ENCODE results near the gene AK5.

Gene AK5, protein sequence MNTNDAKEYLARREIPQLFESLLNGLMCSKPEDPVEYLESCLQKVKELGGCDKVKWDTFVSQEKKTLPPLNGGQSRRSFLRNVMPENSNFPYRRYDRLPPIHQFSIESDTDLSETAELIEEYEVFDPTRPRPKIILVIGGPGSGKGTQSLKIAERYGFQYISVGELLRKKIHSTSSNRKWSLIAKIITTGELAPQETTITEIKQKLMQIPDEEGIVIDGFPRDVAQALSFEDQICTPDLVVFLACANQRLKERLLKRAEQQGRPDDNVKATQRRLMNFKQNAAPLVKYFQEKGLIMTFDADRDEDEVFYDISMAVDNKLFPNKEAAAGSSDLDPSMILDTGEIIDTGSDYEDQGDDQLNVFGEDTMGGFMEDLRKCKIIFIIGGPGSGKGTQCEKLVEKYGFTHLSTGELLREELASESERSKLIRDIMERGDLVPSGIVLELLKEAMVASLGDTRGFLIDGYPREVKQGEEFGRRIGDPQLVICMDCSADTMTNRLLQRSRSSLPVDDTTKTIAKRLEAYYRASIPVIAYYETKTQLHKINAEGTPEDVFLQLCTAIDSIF

DNA sequence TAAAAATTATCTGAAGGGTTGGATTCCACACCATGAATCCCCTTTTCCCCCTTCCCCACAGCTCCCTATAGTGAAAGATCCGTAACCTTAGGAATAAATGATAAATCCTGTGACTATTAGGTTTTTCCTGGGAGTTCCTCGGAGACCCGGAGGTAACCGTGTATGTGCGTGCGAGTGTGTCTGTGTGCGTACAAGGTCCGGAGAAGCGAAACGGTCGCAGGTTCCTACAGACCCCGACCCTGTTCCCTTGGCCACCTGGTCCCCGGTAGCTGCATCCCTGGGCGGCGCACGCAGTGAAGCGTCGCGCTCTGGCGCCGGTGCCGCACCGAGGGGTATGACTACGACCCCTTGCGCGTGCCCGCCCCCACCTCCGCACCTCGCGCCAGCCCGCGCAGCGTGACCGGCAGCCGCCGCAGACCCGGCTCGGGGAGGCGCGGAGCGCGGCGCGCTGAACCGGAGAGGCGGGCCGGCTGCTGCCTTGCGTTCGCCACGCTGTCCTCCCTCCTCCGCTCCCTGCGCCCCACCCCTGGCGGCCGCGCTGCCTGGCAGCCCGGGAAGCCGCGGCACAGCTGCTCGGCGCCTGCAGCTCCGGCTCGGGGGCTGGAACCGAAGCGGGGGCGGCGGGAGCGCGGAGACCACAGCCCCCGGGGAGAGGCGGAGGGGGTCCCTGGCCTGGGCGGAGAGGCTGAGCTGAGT, at the start of gene AK5:
Gene AK5 (plus strand): TSS at position 529 of the 696 bp plus-strand sequence. CDS start 295 bp downstream, outside the sequence.
- Histone ChIP-seq H3K27ac (no peak within 1 kb of the TSS), H3K9me3 (no peaks in the 10 kb centered on the region), H3K36me3 (no peaks in the 10 kb centered on the region), H3K4me3 (ENCODE audit: low read depth in 1 of 2, low read length in 1 of 2) (peak within 1 kb of the TSS; percentile 40 to 56), H3K4me1 (ENCODE audit: control insufficient read depth in 1 of 2, insufficient read depth in 1 of 2, low read depth in 1 of 2, low read length in 1 of 2) (peaks cover 19 to 33% of the 10 kb centered on the region in 2 experiments), H3K27me3 (peaks cover 72% of the 10 kb centered on the region)
- TF ChIP-seq, protein P1, sequence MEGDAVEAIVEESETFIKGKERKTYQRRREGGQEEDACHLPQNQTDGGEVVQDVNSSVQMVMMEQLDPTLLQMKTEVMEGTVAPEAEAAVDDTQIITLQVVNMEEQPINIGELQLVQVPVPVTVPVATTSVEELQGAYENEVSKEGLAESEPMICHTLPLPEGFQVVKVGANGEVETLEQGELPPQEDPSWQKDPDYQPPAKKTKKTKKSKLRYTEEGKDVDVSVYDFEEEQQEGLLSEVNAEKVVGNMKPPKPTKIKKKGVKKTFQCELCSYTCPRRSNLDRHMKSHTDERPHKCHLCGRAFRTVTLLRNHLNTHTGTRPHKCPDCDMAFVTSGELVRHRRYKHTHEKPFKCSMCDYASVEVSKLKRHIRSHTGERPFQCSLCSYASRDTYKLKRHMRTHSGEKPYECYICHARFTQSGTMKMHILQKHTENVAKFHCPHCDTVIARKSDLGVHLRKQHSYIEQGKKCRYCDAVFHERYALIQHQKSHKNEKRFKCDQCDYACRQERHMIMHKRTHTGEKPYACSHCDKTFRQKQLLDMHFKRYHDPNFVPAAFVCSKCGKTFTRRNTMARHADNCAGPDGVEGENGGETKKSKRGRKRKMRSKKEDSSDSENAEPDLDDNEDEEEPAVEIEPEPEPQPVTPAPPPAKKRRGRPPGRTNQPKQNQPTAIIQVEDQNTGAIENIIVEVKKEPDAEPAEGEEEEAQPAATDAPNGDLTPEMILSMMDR (IDR thresholded peaks at IDR 0.05): no peak

DNA sequence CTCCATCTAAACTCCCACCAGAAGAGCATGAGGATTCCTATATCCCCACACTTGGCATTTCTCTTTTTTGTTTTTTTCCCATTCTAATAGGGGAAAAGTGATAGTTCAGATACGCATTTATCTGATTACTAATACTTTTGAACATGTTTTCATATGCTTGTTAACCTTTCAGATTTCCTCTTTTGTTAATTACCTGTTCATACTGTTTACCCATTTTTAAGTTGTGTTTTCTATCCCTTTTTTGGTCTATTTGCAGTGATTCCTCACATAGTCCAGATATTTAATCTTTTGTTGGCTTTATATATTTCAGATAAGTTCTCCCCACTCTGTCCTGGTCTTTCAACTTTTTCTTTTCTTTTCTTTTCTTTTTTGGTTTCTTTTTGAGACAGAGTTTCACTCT, 49.0 kb upstream of the AK5 start:
- H3K4me1 ChIP-seq (ENCODE audit: control insufficient read depth in 1 of 2, insufficient read depth in 1 of 2, low read depth in 1 of 2, low read length in 1 of 2): peaks cover 1 to 2% of the 10 kb centered on the region in 2 experiments
- TF ChIP-seq, protein P1 (IDR thresholded peaks at IDR 0.05): no peak
- H3K27me3 ChIP-seq: no peaks in the 10 kb centered on the region
- H3K36me3 ChIP-seq: no peaks in the 10 kb centered on the region
- no peaks in the 10 kb centered on the region for H3K9me3 ChIP-seq
- no peak overlapping the region for H3K4me3 ChIP-seq (ENCODE audit: low read depth in 1 of 2, low read length in 1 of 2)
- no peak overlapping the region for H3K27ac ChIP-seq

DNA sequence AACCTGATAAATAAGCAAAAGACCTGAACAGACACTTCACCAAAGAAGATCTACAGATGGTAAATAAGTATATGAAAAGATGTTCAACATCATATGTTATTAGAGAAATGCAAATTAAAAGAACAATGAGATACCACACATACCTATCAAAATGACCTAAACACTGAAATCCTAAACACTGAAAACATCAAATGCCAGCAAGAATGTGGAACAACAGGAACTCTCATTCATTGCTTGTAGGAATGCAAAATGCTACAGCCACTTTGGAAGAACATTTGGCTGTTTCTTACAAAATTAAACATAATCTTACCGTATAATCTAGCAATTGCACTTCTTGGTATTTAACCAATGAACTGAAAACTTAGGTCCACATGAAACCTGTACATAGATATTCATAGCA, 47.7 kb upstream of the AK5 start:
- Histone ChIP-seq H3K4me3 (ENCODE audit: low read depth in 1 of 2, low read length in 1 of 2) (no peak overlapping the region), H3K9me3 (no peaks in the 10 kb centered on the region), H3K4me1 (ENCODE audit: control insufficient read depth in 1 of 2, insufficient read depth in 1 of 2, low read depth in 1 of 2, low read length in 1 of 2) (peaks cover 9 to 13% of the 10 kb centered on the region in 2 experiments), H3K27ac (no peak overlapping the region), H3K36me3 (no peaks in the 10 kb centered on the region), H3K27me3 (no peaks in the 10 kb centered on the region)
- TF ChIP-seq, protein P1 (IDR thresholded peaks at IDR 0.05): no peak

DNA sequence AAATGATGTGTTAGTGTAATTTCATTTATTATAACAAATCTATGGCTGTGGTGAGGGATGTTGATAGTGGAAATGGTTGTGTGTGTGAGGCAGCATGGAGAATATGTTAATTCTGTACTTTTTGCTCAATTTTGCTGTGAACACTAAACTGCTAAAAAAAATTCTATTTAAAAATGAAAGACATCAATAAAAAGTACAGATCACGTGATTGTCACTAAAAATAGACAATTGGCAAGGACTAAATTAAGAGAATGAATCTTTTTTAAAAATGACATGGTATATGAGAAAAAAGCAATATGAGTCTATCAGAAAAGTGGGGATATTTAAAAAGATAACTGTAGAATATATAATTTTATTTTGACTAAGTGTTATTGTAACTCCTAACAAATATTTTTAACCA, 46.9 kb upstream of the AK5 start:
- Histone ChIP-seq H3K27ac (no peak overlapping the region), H3K4me1 (ENCODE audit: control insufficient read depth in 1 of 2, insufficient read depth in 1 of 2, low read depth in 1 of 2, low read length in 1 of 2) (peaks cover 14 to 16% of the 10 kb centered on the region in 2 experiments), H3K9me3 (no peaks in the 10 kb centered on the region), H3K27me3 (no peaks in the 10 kb centered on the region), H3K36me3 (no peaks in the 10 kb centered on the region), H3K4me3 (ENCODE audit: low read depth in 1 of 2, low read length in 1 of 2) (no peak overlapping the region)
- TF ChIP-seq, protein P1 (IDR thresholded peaks at IDR 0.05): no peak

DNA sequence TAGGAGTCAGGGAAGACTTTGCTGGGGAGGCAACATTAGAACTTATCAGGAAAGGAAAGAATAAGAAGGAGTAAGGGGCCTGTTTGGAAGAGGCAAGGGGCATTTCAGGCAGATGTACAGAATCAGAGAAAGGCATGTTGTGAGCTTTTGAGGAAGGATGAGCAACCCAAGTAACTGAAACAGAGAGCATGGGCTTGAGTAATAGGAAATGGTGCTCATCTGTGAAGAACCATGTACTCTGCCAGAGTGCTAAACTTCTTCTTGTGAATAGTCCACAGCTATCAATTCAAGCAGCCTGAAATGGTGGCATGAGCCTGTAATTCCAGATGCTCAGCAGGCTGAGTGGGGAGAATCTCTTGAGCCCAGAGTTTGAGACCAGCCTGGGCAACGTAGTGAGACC, 43.4 kb upstream of the AK5 start:
- TF ChIP-seq, protein P1 (IDR thresholded peaks at IDR 0.05): no peak
- no peaks in the 10 kb centered on the region for H3K36me3 ChIP-seq
- H3K9me3 ChIP-seq: no peaks in the 10 kb centered on the region
- peak overlapping the region; percentile 20 for H3K27ac ChIP-seq
- H3K27me3 ChIP-seq: no peaks in the 10 kb centered on the region
- no peak overlapping the region for H3K4me3 ChIP-seq (ENCODE audit: low read depth in 1 of 2, low read length in 1 of 2)
- peaks cover 14 to 16% of the 10 kb centered on the region in 2 experiments for H3K4me1 ChIP-seq (ENCODE audit: control insufficient read depth in 1 of 2, insufficient read depth in 1 of 2, low read depth in 1 of 2, low read length in 1 of 2)
